ENCODE measurements around the gene NSL1. TPM values are rescaled to one million over a fixed set of nuclear protein-coding genes. Genes with fewer than 3 reads are reported as not detected.

The NSL1 gene, protein sequence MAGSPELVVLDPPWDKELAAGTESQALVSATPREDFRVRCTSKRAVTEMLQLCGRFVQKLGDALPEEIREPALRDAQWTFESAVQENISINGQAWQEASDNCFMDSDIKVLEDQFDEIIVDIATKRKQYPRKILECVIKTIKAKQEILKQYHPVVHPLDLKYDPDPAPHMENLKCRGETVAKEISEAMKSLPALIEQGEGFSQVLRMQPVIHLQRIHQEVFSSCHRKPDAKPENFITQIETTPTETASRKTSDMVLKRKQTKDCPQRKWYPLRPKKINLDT
- 13.3 and 20.0 TPM in 2 replicates for total RNA-seq

DNA sequence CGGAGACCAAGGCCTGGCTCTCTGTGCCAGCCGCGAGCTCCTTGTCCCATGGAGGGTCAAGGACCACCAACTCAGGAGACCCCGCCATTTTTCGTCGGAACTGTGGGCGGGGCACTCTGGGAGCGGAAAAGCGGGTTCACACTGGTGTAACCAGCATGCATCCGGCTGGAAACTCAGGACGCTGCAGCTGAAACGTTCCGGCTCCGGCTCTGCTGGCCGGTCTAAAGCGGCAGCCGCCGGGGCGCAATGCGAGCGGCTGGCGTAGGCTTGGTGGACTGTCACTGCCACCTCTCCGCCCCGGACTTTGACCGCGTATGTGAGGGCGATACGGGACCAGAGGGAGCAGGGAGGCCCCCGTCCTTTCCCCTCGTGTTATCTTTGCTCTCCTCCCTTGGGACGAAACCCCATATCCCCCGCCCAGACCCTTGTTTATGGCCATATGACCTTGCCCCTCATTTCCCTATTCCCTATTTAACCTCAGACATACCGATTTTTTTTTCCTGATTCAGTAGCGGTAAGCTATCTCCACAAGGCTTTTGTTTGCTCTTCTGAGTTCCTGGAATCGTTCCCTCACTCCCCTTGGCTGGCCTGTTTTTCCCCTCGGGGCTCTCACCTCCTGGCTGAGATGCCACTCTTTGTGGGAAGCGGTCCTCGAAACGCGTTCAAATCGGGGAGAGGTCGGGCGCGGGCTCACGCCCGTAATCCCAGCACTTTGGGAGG, at the start of gene NSL1, which contains the start of gene TATDN3:
Gene NSL1 (minus strand): TSS at position 102 of the 720 bp plus-strand sequence. CDS start 14 bp downstream, at position 88.
Gene TATDN3 (plus strand): TSS at position 219 of the 720 bp plus-strand sequence. CDS start 28 bp downstream, at position 247.

DNA sequence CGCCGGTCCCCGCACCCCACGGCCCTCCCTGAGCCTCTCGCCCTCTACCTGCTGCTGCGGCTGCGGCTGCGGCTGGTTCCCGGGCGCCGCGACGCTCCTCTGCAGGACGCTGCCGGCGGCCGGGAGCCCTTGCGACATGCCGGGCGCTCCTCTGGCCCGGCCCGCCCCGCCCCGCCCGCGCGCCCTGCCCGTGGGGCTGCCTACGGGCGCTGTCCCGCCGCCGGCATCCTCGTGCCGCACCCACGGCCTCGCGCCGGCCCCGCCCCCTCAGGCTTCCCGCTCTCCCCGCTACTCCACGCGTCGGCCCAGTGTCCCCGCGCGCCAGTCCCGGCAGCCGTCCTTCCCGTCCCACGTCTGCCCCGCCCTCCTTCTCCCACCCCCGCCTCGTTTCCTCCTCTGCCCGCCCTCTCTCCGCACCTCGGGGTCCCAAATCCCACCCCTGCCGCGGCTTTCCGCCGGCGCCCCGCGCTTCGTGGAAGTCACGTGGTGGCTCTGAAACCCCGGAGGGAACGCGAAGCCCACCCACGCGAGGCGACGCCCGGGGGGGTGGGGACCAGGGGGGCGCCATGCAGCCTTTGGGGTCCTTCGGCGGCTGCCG, 91.9 kb downstream of the NSL1 start, which contains the start of gene BATF3:
Gene BATF3 (minus strand): TSS at position 216 of the 598 bp plus-strand sequence. CDS start 78 bp downstream, at position 138.

Other genes with a start within 250 kb of the NSL1 start
- 0.62 and 2.4 TPM in 2 replicates for gene ATF3, start 183.0 kb downstream of the NSL1 start, total RNA-seq
- gene BATF3, start 91.9 kb downstream of the NSL1 start, total RNA-seq: not detected in 2 replicates
- gene TATDN3, start 117 bp upstream of the NSL1 start, total RNA-seq: 8.0 and 9.8 TPM in 2 replicates
- not detected in 2 replicates for gene SPATA45, start 55.9 kb upstream of the NSL1 start, total RNA-seq
- gene FLVCR1, start 66.5 kb upstream of the NSL1 start, total RNA-seq: 1.6 and 3.0 TPM in 2 replicates
- gene VASH2, start 158.8 kb upstream of the NSL1 start, total RNA-seq: 0.54 and 0.56 TPM in 2 replicates
- gene ANGEL2, start 224.1 kb upstream of the NSL1 start, total RNA-seq: 32.4 and 35.3 TPM in 2 replicates